Endodermal cell (in vitro differentiated cells): Measurements from ENCODE around the gene GAS7. TPM values are rescaled to one million over a fixed set of nuclear protein-coding genes. Genes with fewer than 3 reads are reported as not detected.
A peak's percentile ranks its signal among the peaks of the same experiment; 100 is the strongest.

Experiments
- DNase-seq: peaks from one replicate; pipeline ENCODE4 v3.0.0-alpha.2; 2017
- H3K27ac ChIP-seq: 2 replicates; pipeline ENCODE4 v1.5.1; 2013; ENCODE audit warnings: mild to moderate bottlenecking, low read depth, low read length, moderate library complexity
- H3K27me3 ChIP-seq: 2 replicates; pipeline ENCODE4 v1.6.1; 2013; ENCODE audit warnings: mild to moderate bottlenecking, low read length, moderate library complexity; ENCODE audit not compliant: insufficient read depth, control insufficient read depth, poor library complexity, severe bottlenecking
- H3K36me3 ChIP-seq: 2 replicates; pipeline ENCODE4 v1.7.0; 2013; ENCODE audit warnings: mild to moderate bottlenecking, low read length, moderate library complexity; ENCODE audit not compliant: control insufficient read depth, insufficient read depth
- H3K4me1 ChIP-seq: one replicate; pipeline ENCODE4 v1.7.0; 2013; ENCODE audit warnings: low read length; ENCODE audit not compliant: control insufficient read depth, insufficient read depth
- H3K4me3 ChIP-seq: 2 replicates; pipeline ENCODE4 v1.5.1; 2013; ENCODE audit warnings: mild to moderate bottlenecking, low read length, moderate library complexity
- H3K9ac ChIP-seq: 2 replicates; pipeline ENCODE4 v1.6.1; 2013; ENCODE audit warnings: mild to moderate bottlenecking, low read length, moderate library complexity; ENCODE audit not compliant: poor library complexity, severe bottlenecking; ENCODE audit errors: extremely low read depth
- H3K9me3 ChIP-seq: 2 replicates; pipeline ENCODE4 v1.6.1; 2013; ENCODE audit warnings: mild to moderate bottlenecking, low read length, moderate library complexity; ENCODE audit not compliant: control insufficient read depth
- H3K27ac Mint-ChIP-seq: 2 replicates; pipeline ENCODE4 v1.8.0; 2020; ENCODE audit warnings: mixed read lengths
- H3K27me3 Mint-ChIP-seq: 2 replicates; pipeline ENCODE4 v1.8.0; 2021; ENCODE audit warnings: mild to moderate bottlenecking, mixed read lengths; ENCODE audit not compliant: insufficient read depth
- H3K36me3 Mint-ChIP-seq: 2 replicates; pipeline ENCODE4 v1.8.0; 2020; ENCODE audit warnings: low read depth, mixed read lengths
- H3K4me1 Mint-ChIP-seq: 2 replicates; pipeline ENCODE4 v1.8.0; 2020; ENCODE audit warnings: mixed read lengths
- H3K4me3 Mint-ChIP-seq: 2 replicates; pipeline ENCODE4 v1.8.0; 2020; ENCODE audit warnings: mild to moderate bottlenecking, moderate library complexity, mixed read lengths
- H3K9me3 Mint-ChIP-seq: 2 replicates; pipeline ENCODE4 v1.8.0; 2020; ENCODE audit warnings: mild to moderate bottlenecking, mixed read lengths
- CTCF ChIP-seq: fragments of 200-600 bp; sonication (generic); conservative IDR thresholded peaks from 2 replicates; pipeline ENCODE4 v1.5.0; 2021; ENCODE audit warnings: antibody characterized with exemption, mild to moderate bottlenecking
- WGBS, 2 experiments: methylation state at CpG; one replicate each; pipeline versions ENCODE4 v1.1.5 to v1.1.7; 2013; ENCODE audit warnings: missing lambda C conversion rate in 2 of 2, mixed read lengths in 1 of 2; ENCODE audit not compliant: insufficient coverage in 1 of 2, insufficient read length in 1 of 2; 5-methylcytosine and 5-hydroxymethylcytosine counted together
- total RNA-seq, 2 donors: library from RNA; stranded (reverse); fragmentation: NEBNext Ultra II Directional in 1 of 2; extraction: Animal tissue kit (Norgen Biotek cat#: 25700) in 1 of 2; gene quantifications; 2 replicates in 1 of 2; 3 replicates in 1 of 2; pipeline ENCODE4 v1.2.1, GENCODE V29; 2021

The GAS7 gene
- total RNA-seq, 2 donors from 2014 or later, result 8.6 to 14.7 TPM

GRCh38 chr17:9902120-9902519 lies 296.3 kb downstream of the GAS7 start:
- no peaks in the 10 kb centered on the region for H3K36me3 ChIP-seq
- peaks cover 7% of the 10 kb centered on the region for H3K4me1 Mint-ChIP-seq
- H3K9me3 ChIP-seq, result no peaks in the 10 kb centered on the region
- H3K27ac ChIP-seq, result no peak overlapping the region
- TF ChIP-seq CTCF, result no peak
- no peaks in the 10 kb centered on the region for H3K9me3 Mint-ChIP-seq
- H3K27me3 ChIP-seq, result no peaks in the 10 kb centered on the region
- peak; percentile 70 for DNase-seq
- no peak overlapping the region for H3K4me3 Mint-ChIP-seq
- no peak overlapping the region for H3K9ac ChIP-seq
- H3K4me1 ChIP-seq, result no peaks in the 10 kb centered on the region
- WGBS, 2 experiments, result 50 to 53% methylated on average over 2 of the region's 2 CpGs
- H3K36me3 Mint-ChIP-seq, result no peaks in the 10 kb centered on the region
- H3K27ac Mint-ChIP-seq, result no peak overlapping the region
- peaks cover 5% of the 10 kb centered on the region for H3K27me3 Mint-ChIP-seq
- H3K4me3 ChIP-seq, result no peak overlapping the region

- no peak for TF ChIP-seq CTCF
- no peak for DNase-seq
- no peaks in the 10 kb centered on the region for H3K36me3 Mint-ChIP-seq
- Histone ChIP-seq H3K9ac (no peak overlapping the region), H3K9me3 (no peaks in the 10 kb centered on the region), H3K4me3 (no peak overlapping the region), H3K27me3 (no peaks in the 10 kb centered on the region), H3K4me1 (no peaks in the 10 kb centered on the region), H3K27ac (no peak overlapping the region), H3K36me3 (no peaks in the 10 kb centered on the region)
- 88 to 95% methylated on average over 8 of the region's 8 CpGs for WGBS, 2 experiments
- peaks cover 7% of the 10 kb centered on the region for H3K4me1 Mint-ChIP-seq
- H3K4me3 Mint-ChIP-seq, result no peak overlapping the region
- no peaks in the 10 kb centered on the region for H3K9me3 Mint-ChIP-seq
- H3K27me3 Mint-ChIP-seq, result peaks cover 17% of the 10 kb centered on the region
- no peak overlapping the region for H3K27ac Mint-ChIP-seq
Observed at GRCh38 chr17:9900784-9901183, 297.6 kb downstream of the GAS7 start.

GRCh38 chr17:9900044-9900594 lies 298.3 kb downstream of the GAS7 start:
- Mint-ChIP-seq H3K27ac (no peak overlapping the region), H3K27me3 (peaks cover 18% of the 10 kb centered on the region), H3K36me3 (no peaks in the 10 kb centered on the region), H3K9me3 (no peaks in the 10 kb centered on the region), H3K4me3 (no peak overlapping the region), H3K4me1 (peaks cover 7% of the 10 kb centered on the region)
- no peak for DNase-seq
- Histone ChIP-seq H3K4me1 (no peaks in the 10 kb centered on the region), H3K4me3 (no peak overlapping the region), H3K27me3 (no peaks in the 10 kb centered on the region), H3K36me3 (no peaks in the 10 kb centered on the region), H3K27ac (no peak overlapping the region), H3K9ac (no peak overlapping the region), H3K9me3 (no peaks in the 10 kb centered on the region)
- 74 to 77% methylated on average over 6 to 8 of the region's 8 CpGs for WGBS, 2 experiments
- TF ChIP-seq CTCF, result peak; percentile 3
